ENCODE measurements around the gene DPP6. TPM values are rescaled to one million over a fixed set of nuclear protein-coding genes. Genes with fewer than 3 reads are reported as not detected.
A peak's percentile ranks its signal among the peaks of the same experiment; 100 is the strongest.

Gene DPP6
- polyA plus RNA-seq, 1 of the 3 experiments (the other 2 are of a cell fraction) = not detected

DNA sequence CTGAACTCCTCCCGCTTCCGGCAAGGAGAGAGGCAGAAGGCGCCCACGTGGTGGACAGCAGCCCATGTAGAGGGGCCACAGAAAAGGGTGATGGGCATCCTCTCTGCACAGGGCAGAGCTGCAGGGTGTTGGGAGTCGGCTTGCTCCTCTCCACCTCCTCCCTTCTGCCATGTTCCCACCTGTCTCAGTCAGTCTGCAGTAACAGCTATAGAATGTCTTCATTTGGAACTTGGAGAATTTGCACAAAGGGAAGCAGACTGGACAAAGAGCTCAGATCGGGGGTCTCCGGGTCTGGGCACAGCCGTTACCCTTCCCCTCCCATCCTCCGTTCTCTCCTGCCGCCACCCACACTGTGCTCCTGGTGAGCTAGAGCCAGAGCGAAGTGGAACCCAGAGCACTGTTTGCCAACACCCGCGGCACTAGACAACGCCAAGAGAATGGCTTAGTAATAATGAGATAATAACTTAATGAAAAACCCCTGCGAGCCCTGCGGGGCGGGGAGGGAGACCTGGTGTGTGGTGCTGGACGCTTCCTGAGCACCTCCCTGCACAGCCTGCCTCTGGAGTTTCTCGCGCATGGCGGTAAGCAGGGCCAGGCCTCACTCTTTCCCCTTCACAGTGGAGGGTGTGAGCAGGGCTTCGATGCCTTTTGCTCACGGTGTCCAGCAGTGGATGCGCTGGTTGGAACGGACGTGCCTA lies 696.0 kb downstream of the DPP6 start (continued):
- TF ChIP-seq, protein P1, sequence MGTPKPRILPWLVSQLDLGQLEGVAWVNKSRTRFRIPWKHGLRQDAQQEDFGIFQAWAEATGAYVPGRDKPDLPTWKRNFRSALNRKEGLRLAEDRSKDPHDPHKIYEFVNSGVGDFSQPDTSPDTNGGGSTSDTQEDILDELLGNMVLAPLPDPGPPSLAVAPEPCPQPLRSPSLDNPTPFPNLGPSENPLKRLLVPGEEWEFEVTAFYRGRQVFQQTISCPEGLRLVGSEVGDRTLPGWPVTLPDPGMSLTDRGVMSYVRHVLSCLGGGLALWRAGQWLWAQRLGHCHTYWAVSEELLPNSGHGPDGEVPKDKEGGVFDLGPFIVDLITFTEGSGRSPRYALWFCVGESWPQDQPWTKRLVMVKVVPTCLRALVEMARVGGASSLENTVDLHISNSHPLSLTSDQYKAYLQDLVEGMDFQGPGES (IDR thresholded peaks at IDR 0.05; ENCODE audit: low read depth, low read length) = no peak
- TF ChIP-seq NRF1 (IDR thresholded peaks at IDR 0.05; ENCODE audit: low read depth, low read length) = peak; percentile 54; the same call in 1 of the 2 replicates
- TF ChIP-seq RAD21 (IDR thresholded peaks at IDR 0.05; ENCODE audit: low read length) = peak; percentile 30
- TF ChIP-seq POLR2AphosphoS5 (IDR thresholded peaks at IDR 0.05; ENCODE audit: low read depth, low read length) = no peak
- no peak for TF ChIP-seq TCF12 (IDR thresholded peaks at IDR 0.05)
- peak; percentile 98 for TF ChIP-seq RCOR1 (IDR thresholded peaks at IDR 0.05; ENCODE audit: low read length)
- TF ChIP-seq, protein P2, sequence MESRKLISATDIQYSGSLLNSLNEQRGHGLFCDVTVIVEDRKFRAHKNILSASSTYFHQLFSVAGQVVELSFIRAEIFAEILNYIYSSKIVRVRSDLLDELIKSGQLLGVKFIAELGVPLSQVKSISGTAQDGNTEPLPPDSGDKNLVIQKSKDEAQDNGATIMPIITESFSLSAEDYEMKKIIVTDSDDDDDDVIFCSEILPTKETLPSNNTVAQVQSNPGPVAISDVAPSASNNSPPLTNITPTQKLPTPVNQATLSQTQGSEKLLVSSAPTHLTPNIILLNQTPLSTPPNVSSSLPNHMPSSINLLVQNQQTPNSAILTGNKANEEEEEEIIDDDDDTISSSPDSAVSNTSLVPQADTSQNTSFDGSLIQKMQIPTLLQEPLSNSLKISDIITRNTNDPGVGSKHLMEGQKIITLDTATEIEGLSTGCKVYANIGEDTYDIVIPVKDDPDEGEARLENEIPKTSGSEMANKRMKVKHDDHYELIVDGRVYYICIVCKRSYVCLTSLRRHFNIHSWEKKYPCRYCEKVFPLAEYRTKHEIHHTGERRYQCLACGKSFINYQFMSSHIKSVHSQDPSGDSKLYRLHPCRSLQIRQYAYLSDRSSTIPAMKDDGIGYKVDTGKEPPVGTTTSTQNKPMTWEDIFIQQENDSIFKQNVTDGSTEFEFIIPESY (IDR thresholded peaks at IDR 0.05; ENCODE audit: borderline replicate concordance, low read depth) = no peak
- TF ChIP-seq EZH2phosphoT487 (IDR thresholded peaks at IDR 0.05; ENCODE audit: borderline replicate concordance, low read depth) = no peak
- TF ChIP-seq FOSL2 (IDR thresholded peaks at IDR 0.05; ENCODE audit: borderline replicate concordance, low read depth) = no peak
- TF ChIP-seq GABPA (IDR thresholded peaks at IDR 0.05; ENCODE audit: low read depth) = no peak
- TF ChIP-seq, protein P3, sequence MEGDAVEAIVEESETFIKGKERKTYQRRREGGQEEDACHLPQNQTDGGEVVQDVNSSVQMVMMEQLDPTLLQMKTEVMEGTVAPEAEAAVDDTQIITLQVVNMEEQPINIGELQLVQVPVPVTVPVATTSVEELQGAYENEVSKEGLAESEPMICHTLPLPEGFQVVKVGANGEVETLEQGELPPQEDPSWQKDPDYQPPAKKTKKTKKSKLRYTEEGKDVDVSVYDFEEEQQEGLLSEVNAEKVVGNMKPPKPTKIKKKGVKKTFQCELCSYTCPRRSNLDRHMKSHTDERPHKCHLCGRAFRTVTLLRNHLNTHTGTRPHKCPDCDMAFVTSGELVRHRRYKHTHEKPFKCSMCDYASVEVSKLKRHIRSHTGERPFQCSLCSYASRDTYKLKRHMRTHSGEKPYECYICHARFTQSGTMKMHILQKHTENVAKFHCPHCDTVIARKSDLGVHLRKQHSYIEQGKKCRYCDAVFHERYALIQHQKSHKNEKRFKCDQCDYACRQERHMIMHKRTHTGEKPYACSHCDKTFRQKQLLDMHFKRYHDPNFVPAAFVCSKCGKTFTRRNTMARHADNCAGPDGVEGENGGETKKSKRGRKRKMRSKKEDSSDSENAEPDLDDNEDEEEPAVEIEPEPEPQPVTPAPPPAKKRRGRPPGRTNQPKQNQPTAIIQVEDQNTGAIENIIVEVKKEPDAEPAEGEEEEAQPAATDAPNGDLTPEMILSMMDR (IDR thresholded peaks at IDR 0.05) = no peak

DNA sequence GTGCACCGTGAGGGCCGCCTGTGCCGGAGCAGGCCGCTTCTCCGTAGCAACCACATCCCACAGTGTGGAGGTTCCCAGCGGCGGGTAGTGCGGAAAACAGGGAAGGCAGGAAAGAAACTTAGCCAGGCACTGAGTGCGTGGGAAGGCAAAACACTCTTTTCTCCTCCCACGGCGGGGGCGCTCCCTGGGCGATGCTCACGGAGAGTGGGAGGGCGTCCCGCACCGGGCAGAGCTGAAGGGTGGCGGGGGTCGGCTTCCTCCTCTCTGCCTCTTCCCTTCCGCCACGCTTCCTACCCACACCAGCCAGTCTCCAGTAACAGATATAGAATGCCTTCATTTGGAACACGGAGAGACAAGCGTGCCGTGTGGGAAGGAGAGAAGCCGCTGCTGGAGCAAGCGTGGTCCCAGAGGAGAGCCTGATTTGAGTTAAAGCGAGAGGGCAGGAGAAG lies 698.2 kb downstream of the DPP6 start:
- POLR2A ChIA-PET = no interaction called here

More for the DNA sequence above, 698.2 kb downstream of the DPP6 start:
- peaks cover 0 to 23% of the 10 kb centered on the region in 2 experiments; a peak in 2 of 4 replicates for H3K4me1 ChIP-seq (ENCODE audit: control insufficient read depth in 1 of 2, insufficient read depth in 2 of 2, low read depth in 1 of 2, low read length in 1 of 2)
- no peaks in the 10 kb centered on the region for H3K27me3 ChIP-seq (ENCODE audit: insufficient read depth)
- peaks cover 7% of the 10 kb centered on the region; the same call in 1 of the 2 replicates for H3K9me3 ChIP-seq
- H3K27ac ChIP-seq (ENCODE audit: low read depth in 2 of 2, low read length in 1 of 2) = no peak overlapping the region
- no peaks in the 10 kb centered on the region for H4K20me1 ChIP-seq (ENCODE audit: insufficient read depth)
- H3K9me2 ChIP-seq = no peaks in the 10 kb centered on the region
- no peak for DNase-seq
- no peaks in the 10 kb centered on the region for H3K79me2 ChIP-seq (ENCODE audit: insufficient read depth)
- H3K36me3 ChIP-seq (replicated peaks in 1 of 2; ENCODE audit: control insufficient read depth in 1 of 2, insufficient read depth in 2 of 2, low read length in 1 of 2) = no peaks in the 10 kb centered on the region
- no peak overlapping the region for H2AFZ ChIP-seq (ENCODE audit: low read depth)
- 70% methylated on average over 27 of the region's 27 CpGs for WGBS (ENCODE audit: low lambda C conversion rate)
- H3K9ac ChIP-seq = no peak overlapping the region
- H3F3A ChIP-seq (replicated peaks; ENCODE audit: insufficient read depth) = no peaks in the 10 kb centered on the region
- CTCF ChIA-PET = no interaction called here
- H3K4me2 ChIP-seq = no peak overlapping the region
- no peak for TF ChIP-seq TEAD4 (IDR thresholded peaks at IDR 0.05; ENCODE audit: borderline replicate concordance, insufficient read depth)
- TF ChIP-seq POLR2AphosphoS5 (IDR thresholded peaks at IDR 0.05; ENCODE audit: low read depth, low read length) = no peak
- no peak for TF ChIP-seq EP300 (IDR thresholded peaks at IDR 0.05; ENCODE audit: borderline replicate concordance in 1 of 2, low read depth in 1 of 2, low read length in 1 of 2)
- no peak for TF ChIP-seq GATA2 (CRISPR knock-in tag; IDR thresholded peaks at IDR 0.05)
- no peak for TF ChIP-seq NRF1 (IDR thresholded peaks at IDR 0.05; ENCODE audit: low read depth, low read length)
- no peak for TF ChIP-seq SMC3 (IDR thresholded peaks at IDR 0.05; ENCODE audit: low read depth, low read length)
- no peak for TF ChIP-seq JUND (IDR thresholded peaks at IDR 0.05)
- TF ChIP-seq, protein P3 (IDR thresholded peaks at IDR 0.05) = no peak
- no peak for TF ChIP-seq RXRA (IDR thresholded peaks at IDR 0.05; ENCODE audit: borderline replicate concordance, low read depth)
- no peak for TF ChIP-seq CHD2 (IDR thresholded peaks at IDR 0.05; ENCODE audit: low read length, partially characterized antibody)
- no peak for TF ChIP-seq ELF1 (IDR thresholded peaks at IDR 0.05)
- TF ChIP-seq RFX5 (IDR thresholded peaks at IDR 0.05; ENCODE audit: low read length) = no peak
- TF ChIP-seq, protein P1 (IDR thresholded peaks at IDR 0.05; ENCODE audit: low read depth, low read length) = no peak
- no peak for TF ChIP-seq TAF1 (IDR thresholded peaks at IDR 0.05; ENCODE audit: borderline replicate concordance, low read depth, low read length)
- no peak overlapping the region for H3K4me3 ChIP-seq (ENCODE audit: low read depth in 2 of 2, low read length in 1 of 2)
